AG04450 (cell line): ENCODE measurements around the gene RSPO4. TPM values are rescaled to one million over a fixed set of nuclear protein-coding genes. Genes with fewer than 3 reads are reported as not detected.

Source experiments
- CTCF ChIA-PET: fragments of 300-600, 350-600 bp; formaldehyde crosslinking; extraction: SDS; loops from one replicate; lab custom pipeline; 2022; ENCODE audit warnings: antibody characterized with exemption, inconsistent platforms; lab: Charles Lee
- POLR2A ChIA-PET: fragments of 350-600 bp; formaldehyde crosslinking; extraction: SDS; loops from one replicate; lab custom pipeline; 2021; ENCODE audit warnings: antibody characterized with exemption, inconsistent platforms; lab: Yijun Ruan, JAX
- DNase-seq: peaks from one replicate; pipeline ENCODE4 v3.0.0-alpha.2; 2011; ENCODE audit warnings: low read depth, low spot score
- H3K27ac ChIP-seq: one replicate; pipeline ENCODE4 v1.5.1; 2012; ENCODE audit warnings: low read depth, low read length, control low read depth
- H3K27me3 ChIP-seq: one replicate; pipeline ENCODE4 v1.6.0; 2012; ENCODE audit warnings: low read length; ENCODE audit not compliant: control insufficient read depth, insufficient read depth
- H3K4me3 ChIP-seq: 2 replicates; pipeline ENCODE4 v1.5.1; 2011; ENCODE audit warnings: mild to moderate bottlenecking, low read depth, low read length, control low read depth
- H3K9me3 ChIP-seq: 2 replicates; pipeline ENCODE4 v1.5.1; 2012; ENCODE audit warnings: low read length; ENCODE audit not compliant: control insufficient read depth, insufficient read depth
- CTCF ChIP-seq: IDR thresholded peaks from 2 replicates; pipeline ENCODE4 v1.5.1; 2011; ENCODE audit warnings: low read depth, low read length, control low read depth, inconsistent platforms
- polyA plus RNA-seq: library from polyadenylated mRNA; depleted of rRNA; stranded (reverse); fragments of >200 nt; gene quantifications from 2 replicates; pipeline ENCODE4 v1.2.3, GENCODE V29; 2011

RSPO4 gene
- polyA plus RNA-seq, 1 experiment: not detected

- ChIA-PET POLR2A (no interaction called here), CTCF (no interaction called here)
- no peak overlapping the region for H3K4me3 ChIP-seq
- DNase-seq: no peak
- no peaks in the 10 kb centered on the region for H3K27me3 ChIP-seq
- no peak for TF ChIP-seq CTCF
- no peaks in the 10 kb centered on the region for H3K9me3 ChIP-seq
- H3K27ac ChIP-seq: no peak overlapping the region
Observed at GRCh38 chr20:1014471-1014870, 12.4 kb upstream of the RSPO4 start.

- CTCF ChIA-PET: no interaction called here
- H3K27ac ChIP-seq: no peak overlapping the region
- H3K4me3 ChIP-seq: no peak overlapping the region
- POLR2A ChIA-PET: no interaction called here
- H3K9me3 ChIP-seq: no peaks in the 10 kb centered on the region
- no peaks in the 10 kb centered on the region for H3K27me3 ChIP-seq
- no peak for TF ChIP-seq CTCF
- no peak for DNase-seq
Observed at GRCh38 chr20:1013566-1014340, 11.6 kb upstream of the RSPO4 start.

GRCh38 chr20:1012359-1013168, 10.5 kb upstream of the RSPO4 start:
- Histone ChIP-seq H3K27me3 (no peaks in the 10 kb centered on the region), H3K27ac (no peak overlapping the region), H3K4me3 (no peak overlapping the region), H3K9me3 (no peaks in the 10 kb centered on the region)
- TF ChIP-seq CTCF: no peak
- DNase-seq: no peak
- ChIA-PET POLR2A (no interaction called here), CTCF (no interaction called here)

GRCh38 chr20:1010659-1011058, 8.5 kb upstream of the RSPO4 start:
- no peak for DNase-seq
- H3K9me3 ChIP-seq: no peaks in the 10 kb centered on the region
- no peak for TF ChIP-seq CTCF
- ChIA-PET POLR2A (no interaction called here), CTCF (no interaction called here)
- no peak overlapping the region for H3K4me3 ChIP-seq
- no peaks in the 10 kb centered on the region for H3K27me3 ChIP-seq
- no peak overlapping the region for H3K27ac ChIP-seq

GRCh38 chr20:1005452-1006027, 3.4 kb upstream of the RSPO4 start:
- H3K27ac ChIP-seq: no peak overlapping the region
- POLR2A ChIA-PET: no interaction called here
- H3K4me3 ChIP-seq: no peak overlapping the region
- no peak for TF ChIP-seq CTCF
- DNase-seq: no peak
- CTCF ChIA-PET: no interaction called here
- H3K27me3 ChIP-seq: peaks cover 20% of the 10 kb centered on the region
- no peaks in the 10 kb centered on the region for H3K9me3 ChIP-seq
